Right atrium auricular region (tissue), 2 donors: ENCODE results near the gene APOL2. TPM values are rescaled to one million over a fixed set of nuclear protein-coding genes. Genes with fewer than 3 reads are reported as not detected.
"Not testable (repeated sequence)": the region's sequence is repeated elsewhere in the genome, so short reads cannot be mapped to it uniquely, and the experiment has no call there.

Source experiments
- DNase-seq: peaks from one replicate; pipeline ENCODE4 v3.0.0-alpha.2; 2019; ENCODE audit warnings: low spot score
- H3K27ac ChIP-seq, 2 donors: fragments of 200-600 bp; sonication (generic); 1 replicate in 1 of 2; 2 replicates in 1 of 2; pipeline ENCODE4 v1.5.1; 2016 to 2019
- H3K27me3 ChIP-seq, 2 donors: fragments of 200-600 bp; sonication (generic); one replicate each; pipeline versions ENCODE4 v1.5.1 to v1.6.0; 2017 to 2019
- H3K36me3 ChIP-seq: fragments of 200-600 bp; sonication (generic); one replicate; pipeline ENCODE4 v1.5.1; 2016
- H3K4me1 ChIP-seq, 2 donors: fragments of 200-600 bp; sonication (generic); one replicate each; pipeline versions ENCODE4 v1.5.1 to v1.6.0; 2017 to 2019
- H3K4me3 ChIP-seq, 2 donors: fragments of 200-600 bp; sonication (generic); 1 replicate in 1 of 2; 2 replicates in 1 of 2; pipeline ENCODE4 v1.5.1; 2017 to 2019; ENCODE audit warnings: mild to moderate bottlenecking in 1 of 2, moderate library complexity in 1 of 2
- H3K9me3 ChIP-seq, 2 donors: fragments of 200-600 bp; sonication (generic); one replicate each; pipeline ENCODE4 v1.5.1; 2019
- CTCF ChIP-seq, 2 donors: fragments of 200-600 bp; sonication (generic); IDR thresholded peaks; one replicate each; pipeline ENCODE4 v1.5.1; 2019; ENCODE audit warnings: antibody characterized with exemption in 2 of 2
- total RNA-seq, 2 donors: library from RNA; depleted of rRNA; stranded (reverse); fragments of >200 nt; gene quantifications; one replicate each; pipeline ENCODE4 v1.1.0, GENCODE V29; 2016

APOL2 gene
- total RNA-seq, 2 donors from 2014 or later = 25.4 to 25.7 TPM

DNA sequence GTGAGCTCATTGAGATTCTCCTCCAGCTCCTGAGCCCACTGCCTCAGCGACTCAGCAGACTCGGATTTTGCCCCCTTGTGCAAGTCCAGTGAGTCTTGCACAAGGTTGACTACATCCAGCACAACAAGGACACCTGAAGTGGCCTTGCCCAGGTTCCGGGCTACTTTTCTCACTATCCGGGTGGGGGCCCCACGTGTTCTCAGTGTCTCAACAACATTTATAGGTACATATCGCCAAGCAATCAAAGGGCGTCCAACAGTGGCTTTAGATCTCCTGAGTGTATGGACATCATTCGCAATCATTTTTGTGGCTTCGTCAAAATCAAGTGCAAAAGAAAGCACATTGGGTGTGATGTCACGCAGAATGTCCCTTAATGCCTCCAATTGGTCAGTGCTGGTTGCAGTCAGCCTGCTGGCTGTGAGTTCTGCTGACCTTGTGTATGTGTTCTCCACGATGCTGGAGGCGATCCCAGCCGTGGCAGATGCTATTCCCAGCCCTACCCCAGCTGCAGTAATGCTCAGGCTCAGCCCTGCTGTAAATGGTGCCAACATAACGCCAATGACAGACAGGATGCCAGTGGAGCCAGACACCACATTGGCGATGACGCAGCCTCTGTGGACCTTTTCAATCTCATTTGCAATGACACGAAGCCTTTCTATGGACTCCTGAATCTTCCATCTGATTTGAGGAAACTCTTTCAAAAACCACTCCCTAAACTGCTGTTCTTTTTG is 48.1 kb downstream of the APOL2 start:
- no peaks in the 10 kb centered on the region for H3K36me3 ChIP-seq
- no peak for TF ChIP-seq CTCF (IDR thresholded peaks at IDR 0.05)
- peak overlapping the region; percentile 60 to 79 for H3K27ac ChIP-seq
- H3K4me1 ChIP-seq = peaks cover 0 to under 1% of the 10 kb centered on the region in 2 donors
- H3K27me3 ChIP-seq = no peaks in the 10 kb centered on the region
- H3K9me3 ChIP-seq = no peaks in the 10 kb centered on the region
- H3K4me3 ChIP-seq = no peak overlapping the region
- peak; percentile 80 for DNase-seq

DNA sequence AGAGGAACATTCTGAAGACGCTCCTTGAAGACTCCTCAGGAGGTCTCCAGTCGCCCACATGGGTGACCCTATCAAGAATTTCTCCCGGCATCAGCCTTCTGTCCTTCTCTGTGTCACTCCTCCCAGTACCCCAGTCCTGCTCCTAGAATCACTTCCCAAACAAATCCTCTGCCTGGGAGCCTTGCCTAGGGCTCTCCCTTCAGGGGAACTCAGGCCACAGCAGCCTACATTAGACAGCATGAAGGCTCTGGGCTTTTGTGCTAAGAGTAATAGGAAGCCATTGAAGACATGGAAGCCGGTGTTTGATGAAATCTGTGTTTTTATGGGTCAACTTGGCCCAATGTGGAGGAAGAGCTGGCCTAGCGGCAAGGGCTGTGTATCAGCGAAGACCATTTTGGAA is 51.5 kb downstream of the APOL2 start:
- not testable (repeated sequence) for H3K27me3 ChIP-seq, H3K36me3 ChIP-seq, H3K4me3 ChIP-seq, H3K27ac ChIP-seq, H3K9me3 ChIP-seq, H3K4me1 ChIP-seq, DNase-seq

- no peaks in the 10 kb centered on the region for H3K27me3 ChIP-seq
- no peak for TF ChIP-seq CTCF (IDR thresholded peaks at IDR 0.05)
- no peak overlapping the region for H3K4me3 ChIP-seq
- no peaks in the 10 kb centered on the region for H3K36me3 ChIP-seq
- H3K27ac ChIP-seq = no peak overlapping the region
- H3K4me1 ChIP-seq = no peaks in the 10 kb centered on the region
- H3K9me3 ChIP-seq = no peaks in the 10 kb centered on the region
- no peak for DNase-seq
Measured at GRCh38 chr22:36185828-36186624, 53.3 kb downstream of the APOL2 start.

GRCh38 chr22:36184433-36185025 is 54.8 kb downstream of the APOL2 start:
- H3K4me3 ChIP-seq = no peak overlapping the region
- H3K9me3 ChIP-seq = no peaks in the 10 kb centered on the region
- H3K4me1 ChIP-seq = no peaks in the 10 kb centered on the region
- H3K27ac ChIP-seq = no peak overlapping the region
- no peak for DNase-seq
- H3K27me3 ChIP-seq = no peaks in the 10 kb centered on the region
- H3K36me3 ChIP-seq = no peaks in the 10 kb centered on the region
- no peak for TF ChIP-seq CTCF (IDR thresholded peaks at IDR 0.05)

DNA sequence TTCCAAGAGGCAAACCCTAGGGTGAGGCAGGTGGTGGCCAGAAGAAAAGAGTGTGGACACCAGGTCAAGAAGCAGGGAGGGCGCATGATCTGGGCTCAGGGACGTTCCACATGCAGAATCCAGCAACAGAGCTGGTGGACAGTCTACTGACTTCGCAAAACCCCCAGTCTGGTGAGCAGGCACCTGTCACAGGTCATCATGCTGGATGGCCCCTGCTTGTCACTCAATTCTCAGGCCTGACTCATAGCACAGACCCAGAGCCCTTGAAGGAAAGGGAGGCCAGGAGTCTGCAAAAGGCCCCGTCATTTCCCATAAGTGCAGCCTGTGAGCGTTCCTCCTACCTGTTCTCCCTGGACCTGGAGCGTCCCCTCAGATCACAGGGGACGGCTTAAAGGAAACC is 55.9 kb downstream of the APOL2 start:
- no peaks in the 10 kb centered on the region for H3K9me3 ChIP-seq
- no peak for DNase-seq
- no peak for TF ChIP-seq CTCF (IDR thresholded peaks at IDR 0.05)
- H3K36me3 ChIP-seq = no peaks in the 10 kb centered on the region
- H3K27me3 ChIP-seq = no peaks in the 10 kb centered on the region
- H3K4me3 ChIP-seq = no peak overlapping the region
- H3K27ac ChIP-seq = no peak overlapping the region
- no peaks in the 10 kb centered on the region for H3K4me1 ChIP-seq

GRCh38 chr22:36182857-36183256 is 56.5 kb downstream of the APOL2 start:
- Histone ChIP-seq H3K27ac (no peak overlapping the region), H3K36me3 (no peaks in the 10 kb centered on the region), H3K4me3 (no peak overlapping the region), H3K4me1 (no peaks in the 10 kb centered on the region), H3K9me3 (no peaks in the 10 kb centered on the region), H3K27me3 (no peaks in the 10 kb centered on the region)
- no peak for DNase-seq
- TF ChIP-seq CTCF (IDR thresholded peaks at IDR 0.05) = no peak
